GM23248 (cell line): ENCODE measurements around the gene WDR7. TPM values are rescaled to one million over a fixed set of nuclear protein-coding genes. Genes with fewer than 3 reads are reported as not detected.

Source experiments
- DNase-seq: peaks from one replicate; pipeline ENCODE4 v3.0.0-alpha.2; 2015
- H2AFZ ChIP-seq: fragments of 200-600 bp; sonication (generic); 2 replicates; pipeline ENCODE4 v1.6.1; 2016; ENCODE audit warnings: antibody characterized with exemption
- H3F3A ChIP-seq: fragments of 200-600 bp; sonication (generic); 2 replicates; pipeline ENCODE4 v1.6.1; 2016; ENCODE audit warnings: mild to moderate bottlenecking, antibody characterized with exemption, mixed run types; ENCODE audit not compliant: insufficient read depth
- H3K27ac ChIP-seq: fragments of 200-600 bp; sonication (generic); 2 replicates; pipeline ENCODE4 v1.5.1; 2016; ENCODE audit warnings: mild to moderate bottlenecking
- H3K27me3 ChIP-seq: fragments of 200-600 bp; sonication (generic); replicated peaks from 2 replicates; pipeline ENCODE4 v1.6.1; 2016; ENCODE audit warnings: mild to moderate bottlenecking; ENCODE audit not compliant: insufficient read depth
- H3K36me3 ChIP-seq: fragments of 200-600 bp; sonication (generic); 2 replicates; pipeline ENCODE4 v1.6.1; 2016; ENCODE audit warnings: low read depth, mild to moderate bottlenecking
- H3K4me1 ChIP-seq: fragments of 200-600 bp; sonication (generic); 2 replicates; pipeline ENCODE4 v1.6.1; 2016; ENCODE audit warnings: mild to moderate bottlenecking; ENCODE audit not compliant: insufficient read depth
- H3K4me2 ChIP-seq: fragments of 200-600 bp; sonication (generic); one replicate; pipeline ENCODE4 v1.6.1; 2016; ENCODE audit warnings: mild to moderate bottlenecking; ENCODE audit not compliant: unreplicated experiment
- H3K4me3 ChIP-seq: fragments of 200-600 bp; sonication (generic); 2 replicates; pipeline ENCODE4 v1.5.1; 2016; ENCODE audit warnings: mild to moderate bottlenecking
- H3K79me2 ChIP-seq: fragments of 200-600 bp; sonication (generic); 2 replicates; pipeline ENCODE4 v1.6.1; 2016; ENCODE audit warnings: mild to moderate bottlenecking; ENCODE audit not compliant: insufficient read depth
- H3K9ac ChIP-seq: fragments of 200-600 bp; sonication (generic); 2 replicates; pipeline ENCODE4 v1.6.1; 2016; ENCODE audit warnings: mild to moderate bottlenecking
- H3K9me2 ChIP-seq: fragments of 200-600 bp; sonication (generic); 2 replicates; pipeline ENCODE4 v1.6.1; 2016; ENCODE audit warnings: mixed run types, mild to moderate bottlenecking, moderate library complexity; ENCODE audit not compliant: insufficient read depth
- H3K9me3 ChIP-seq: fragments of 200-600 bp; sonication (generic); one replicate; pipeline ENCODE4 v1.6.1; 2017; ENCODE audit warnings: low read depth
- H4K20me1 ChIP-seq: fragments of 200-600 bp; sonication (generic); 2 replicates; pipeline ENCODE4 v1.6.0; 2016; ENCODE audit not compliant: insufficient read depth
- EZH2 ChIP-seq: fragments of 200-600 bp; sonication (generic); IDR thresholded peaks from 2 replicates; pipeline ENCODE4 v1.6.1; 2018; ENCODE audit warnings: antibody characterized with exemption, mild to moderate bottlenecking; ENCODE audit not compliant: insufficient read depth, poor library complexity, severe bottlenecking
- EZH2phosphoT487 ChIP-seq: fragments of 200-600 bp; sonication (generic); IDR thresholded peaks from 2 replicates; pipeline ENCODE4 v1.6.1; 2018; ENCODE audit warnings: antibody characterized with exemption, moderate library complexity, mild to moderate bottlenecking, low read depth; ENCODE audit not compliant: insufficient read depth
- WGBS, 2 experiments: methylation state at CpG; one replicate each; pipeline ENCODE4 v1.1.6; 2015 to 2017; ENCODE audit warnings: low lambda C conversion rate in 2 of 2, low coverage in 1 of 2; ENCODE audit errors: missing lambda C conversion rate in 2 of 2; 5-methylcytosine and 5-hydroxymethylcytosine counted together
- in situ Hi-C: fragments of 300-500 bp; cut with MboI; formaldehyde crosslinking; loops from 2 replicates; pipeline ENCODE4 v1.15.0; 2020
- polyA plus RNA-seq: library from polyadenylated mRNA; unstranded; fragments of >200 nt; fragmentation: Nextera tagmentation; extraction: Ambion mirVana; gene quantifications from 2 replicates; pipeline ENCODE4 v1.2.1, GENCODE V29; 2016
- total RNA-seq: library from RNA; depleted of rRNA; stranded (reverse); fragments of >200 nt; shearing (Covaris generic); gene quantifications from 2 replicates; pipeline ENCODE4 v1.2.3, GENCODE V29; 2014

The WDR7 gene
- total and polyA plus RNA-seq, 2 experiments from 2014 or later, result 6.7 to 8.3 TPM

DNA sequence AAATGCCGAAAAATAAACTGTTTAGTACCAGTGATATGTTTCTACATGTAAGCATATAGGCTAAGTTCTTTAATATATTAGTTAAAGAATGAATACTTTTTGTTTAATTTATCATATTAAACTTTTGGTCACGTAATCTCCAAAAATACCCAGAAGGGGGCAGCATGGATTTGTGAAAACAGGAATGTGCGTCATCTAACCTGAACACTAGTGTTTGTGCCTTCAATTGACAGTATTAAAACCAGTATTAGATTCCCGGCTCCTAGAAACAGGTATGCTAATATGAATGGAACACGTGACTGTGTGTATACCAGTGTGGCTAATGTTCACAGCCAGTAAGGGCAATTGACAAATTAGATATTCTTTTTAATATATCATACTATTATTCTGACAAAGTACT, 51.8 kb downstream of the WDR7 start:
- H3K27ac ChIP-seq, result no peak overlapping the region
- H4K20me1 ChIP-seq, result no peaks in the 10 kb centered on the region
- no peak overlapping the region for H3K4me2 ChIP-seq
- no peaks in the 10 kb centered on the region for H3K36me3 ChIP-seq
- H2AFZ ChIP-seq, result no peak overlapping the region
- H3K79me2 ChIP-seq, result no peaks in the 10 kb centered on the region
- peak; percentile 68 for DNase-seq
- no peaks in the 10 kb centered on the region for H3K9me3 ChIP-seq
- TF ChIP-seq EZH2 (no peak), EZH2phosphoT487 (no peak)
- no peaks in the 10 kb centered on the region for H3K4me1 ChIP-seq
- H3K27me3 ChIP-seq, result no peaks in the 10 kb centered on the region
- WGBS, 2 experiments, result 55 to 56% methylated on average over 5 of the region's 5 CpGs
- H3K9me2 ChIP-seq, result no peaks in the 10 kb centered on the region
- in situ Hi-C loops, result no loop called here
- H3K4me3 ChIP-seq, result no peak overlapping the region
- no peaks in the 10 kb centered on the region for H3F3A ChIP-seq
- H3K9ac ChIP-seq, result no peak overlapping the region

DNA sequence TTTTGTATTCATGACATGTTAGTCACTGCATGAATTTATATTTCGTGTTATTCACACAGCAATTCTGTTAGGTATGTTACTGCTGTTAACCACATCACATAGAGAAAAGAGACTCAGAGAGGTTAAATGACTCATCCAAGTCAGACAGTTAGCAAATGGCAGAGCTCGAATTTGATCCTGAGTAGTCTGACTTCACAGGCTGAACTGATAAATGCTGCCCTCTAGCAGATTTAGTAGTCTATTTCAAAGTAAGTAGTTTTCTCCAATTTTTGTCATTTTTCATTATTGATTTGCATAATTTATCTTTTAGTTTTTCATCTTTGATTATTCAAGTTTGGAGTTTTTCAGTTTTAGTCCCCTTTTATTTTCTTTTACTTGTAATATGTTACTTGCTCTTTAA, 58.3 kb downstream of the WDR7 start:
- H4K20me1 ChIP-seq, result no peaks in the 10 kb centered on the region
- H3K4me2 ChIP-seq, result no peak overlapping the region
- no peaks in the 10 kb centered on the region for H3F3A ChIP-seq
- H3K4me1 ChIP-seq, result peaks cover 10% of the 10 kb centered on the region; the same call in 1 of the 2 replicates
- no peaks in the 10 kb centered on the region for H3K79me2 ChIP-seq
- in situ Hi-C loops, result no loop called here
- no peak overlapping the region for H3K27ac ChIP-seq
- peak; percentile 90 for DNase-seq
- WGBS, 2 experiments, result 4 to 11% methylated on average over 2 of the region's 2 CpGs
- no peaks in the 10 kb centered on the region for H3K9me3 ChIP-seq
- no peaks in the 10 kb centered on the region for H3K36me3 ChIP-seq
- no peak for TF ChIP-seq EZH2phosphoT487
- no peak for TF ChIP-seq EZH2
- no peaks in the 10 kb centered on the region for H3K27me3 ChIP-seq
- no peak overlapping the region for H2AFZ ChIP-seq
- H3K4me3 ChIP-seq, result no peak overlapping the region
- no peaks in the 10 kb centered on the region for H3K9me2 ChIP-seq
- no peak overlapping the region for H3K9ac ChIP-seq

DNA sequence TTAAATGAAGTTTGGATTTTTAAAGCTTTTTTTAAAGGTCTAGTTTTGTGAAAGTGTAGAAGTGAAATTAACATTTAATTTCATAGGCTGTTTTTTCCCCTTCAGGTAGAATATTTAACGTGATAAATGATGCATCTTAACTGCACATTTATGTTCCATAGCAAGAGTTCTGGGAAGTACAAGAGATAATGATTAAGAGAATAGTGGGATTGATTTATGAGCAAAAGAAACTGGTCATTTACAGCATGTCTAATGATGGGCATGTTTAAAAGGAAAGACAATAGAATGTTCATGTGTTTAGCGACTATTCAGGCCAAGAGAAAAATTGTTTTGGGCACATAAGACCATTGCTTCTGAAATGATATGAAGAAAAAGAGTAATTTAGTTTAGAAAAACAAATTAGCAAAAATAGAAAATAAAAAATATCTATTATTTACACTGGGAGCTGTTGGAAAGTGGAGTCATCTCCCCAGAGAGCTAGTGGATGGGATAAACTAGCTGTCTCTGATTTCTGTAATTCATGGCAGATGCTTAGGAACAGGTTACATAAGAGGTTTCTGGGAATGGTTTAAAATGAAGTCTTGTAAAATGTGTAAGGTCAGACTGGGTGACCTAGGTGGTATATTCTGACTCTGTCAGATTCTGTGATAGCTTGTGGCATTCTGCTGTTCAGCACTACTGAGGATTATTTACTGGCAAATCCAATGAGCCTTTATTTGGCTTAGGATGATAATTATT, 60.7 kb downstream of the WDR7 start:
- Histone ChIP-seq H3F3A (peaks cover 6% of the 10 kb centered on the region; the same call in 1 of the 2 replicates), H3K9me2 (no peaks in the 10 kb centered on the region), H3K79me2 (no peaks in the 10 kb centered on the region), H3K9me3 (no peaks in the 10 kb centered on the region), H3K9ac (no peak overlapping the region), H3K27ac (no peak overlapping the region), H3K4me2 (no peak overlapping the region), H3K4me3 (no peak overlapping the region), H4K20me1 (no peaks in the 10 kb centered on the region), H3K4me1 (peaks cover 18% of the 10 kb centered on the region), H3K27me3 (no peaks in the 10 kb centered on the region), H3K36me3 (no peaks in the 10 kb centered on the region), H2AFZ (no peak overlapping the region)
- in situ Hi-C loops, result no loop called here
- peak; percentile 42 for DNase-seq
- WGBS, 2 experiments, result 91 to 95% methylated on average over 2 of the region's 2 CpGs
- no peak for TF ChIP-seq EZH2phosphoT487
- TF ChIP-seq EZH2, result no peak

DNA sequence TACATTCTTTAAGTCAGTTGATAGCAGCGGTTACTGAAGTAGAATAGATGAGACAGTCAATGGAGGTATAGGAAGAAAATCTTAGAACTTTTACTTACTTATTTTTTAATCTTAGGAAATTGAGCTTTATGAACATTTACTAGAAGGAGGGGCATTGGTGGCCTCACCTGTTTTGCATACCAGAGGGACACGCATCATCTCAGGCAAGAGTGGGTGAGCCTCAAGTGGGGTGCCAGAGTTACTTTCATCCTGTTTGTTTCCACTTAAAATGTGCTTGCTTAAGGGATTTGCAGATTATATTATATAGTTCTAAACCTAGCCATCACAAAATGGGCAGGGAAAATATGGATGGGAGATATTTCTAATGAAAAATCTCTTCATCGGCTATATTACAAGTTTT, 61.6 kb downstream of the WDR7 start:
- Histone ChIP-seq H3K27ac (no peak overlapping the region), H3K4me3 (no peak overlapping the region), H3K9ac (no peak overlapping the region), H3F3A (peaks cover 6% of the 10 kb centered on the region; the same call in 1 of the 2 replicates), H3K79me2 (no peaks in the 10 kb centered on the region), H3K9me2 (no peaks in the 10 kb centered on the region), H3K4me2 (no peak overlapping the region), H3K36me3 (no peaks in the 10 kb centered on the region), H4K20me1 (no peaks in the 10 kb centered on the region), H3K27me3 (no peaks in the 10 kb centered on the region), H3K4me1 (peaks cover 18% of the 10 kb centered on the region), H3K9me3 (no peaks in the 10 kb centered on the region), H2AFZ (no peak overlapping the region)
- DNase-seq, result no peak
- TF ChIP-seq EZH2, result no peak
- 97 to 100% methylated on average over 3 of the region's 3 CpGs for WGBS, 2 experiments
- in situ Hi-C loops, result no loop called here
